ENCODE data around the gene SLC25A42. TPM values are rescaled to one million over a fixed set of nuclear protein-coding genes. Genes with fewer than 3 reads are reported as not detected.

Gene SLC25A42
- total RNA-seq, 1 donor from 2014 or later = 1.3 TPM

DNA sequence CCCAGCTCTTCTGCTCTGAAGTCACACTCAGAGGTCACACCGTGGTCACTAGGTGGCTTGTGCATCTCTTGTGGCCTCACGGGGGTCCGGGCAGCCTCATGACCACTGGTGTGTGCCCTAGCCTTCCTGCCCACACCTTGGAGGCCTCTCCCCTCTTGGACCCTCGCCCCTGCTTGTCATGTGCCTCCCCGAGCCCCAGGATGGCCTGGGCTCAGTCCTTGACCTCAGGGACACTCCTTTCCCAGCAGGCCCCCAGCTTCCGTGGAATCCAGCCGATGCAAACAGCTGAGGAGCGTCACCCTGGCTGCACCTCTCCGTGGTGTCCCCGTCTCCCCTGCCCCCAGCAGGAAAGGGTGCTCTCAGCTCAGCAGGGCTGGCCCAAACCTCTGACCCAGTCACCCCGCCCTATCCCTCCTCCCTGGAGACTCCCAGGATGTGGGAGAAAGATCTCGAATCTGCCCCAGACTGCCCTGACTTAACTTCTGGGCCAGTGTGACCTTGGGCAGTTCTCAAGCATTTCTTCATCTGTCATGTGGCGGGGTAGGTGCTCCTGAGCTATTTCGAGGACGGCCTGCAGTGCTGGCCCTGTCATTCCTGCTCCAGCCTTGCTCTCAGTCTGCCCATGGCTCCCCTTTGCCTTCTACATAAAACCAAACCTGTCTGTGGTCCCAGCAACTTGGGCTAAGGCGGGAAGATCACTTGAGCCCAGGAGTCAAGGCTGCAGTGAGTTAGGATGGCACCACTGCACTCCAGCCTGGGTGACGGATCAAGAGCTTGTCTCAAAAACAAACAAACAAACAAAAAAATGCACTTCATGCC, 4.6 kb upstream of the SLC25A42 start:
- no peaks in the 10 kb centered on the region for H3K27me3 ChIP-seq (ENCODE audit: control insufficient read depth, insufficient read depth, low read length)
- TF ChIP-seq, protein P1, sequence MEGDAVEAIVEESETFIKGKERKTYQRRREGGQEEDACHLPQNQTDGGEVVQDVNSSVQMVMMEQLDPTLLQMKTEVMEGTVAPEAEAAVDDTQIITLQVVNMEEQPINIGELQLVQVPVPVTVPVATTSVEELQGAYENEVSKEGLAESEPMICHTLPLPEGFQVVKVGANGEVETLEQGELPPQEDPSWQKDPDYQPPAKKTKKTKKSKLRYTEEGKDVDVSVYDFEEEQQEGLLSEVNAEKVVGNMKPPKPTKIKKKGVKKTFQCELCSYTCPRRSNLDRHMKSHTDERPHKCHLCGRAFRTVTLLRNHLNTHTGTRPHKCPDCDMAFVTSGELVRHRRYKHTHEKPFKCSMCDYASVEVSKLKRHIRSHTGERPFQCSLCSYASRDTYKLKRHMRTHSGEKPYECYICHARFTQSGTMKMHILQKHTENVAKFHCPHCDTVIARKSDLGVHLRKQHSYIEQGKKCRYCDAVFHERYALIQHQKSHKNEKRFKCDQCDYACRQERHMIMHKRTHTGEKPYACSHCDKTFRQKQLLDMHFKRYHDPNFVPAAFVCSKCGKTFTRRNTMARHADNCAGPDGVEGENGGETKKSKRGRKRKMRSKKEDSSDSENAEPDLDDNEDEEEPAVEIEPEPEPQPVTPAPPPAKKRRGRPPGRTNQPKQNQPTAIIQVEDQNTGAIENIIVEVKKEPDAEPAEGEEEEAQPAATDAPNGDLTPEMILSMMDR (IDR thresholded peaks at IDR 0.05; ENCODE audit: insufficient read depth, low read length, severe bottlenecking) = no peak
- DNase-seq (ENCODE audit: low read depth) = no peak
- H3K36me3 ChIP-seq (ENCODE audit: control insufficient read depth, insufficient read depth, low read length) = peaks cover 27% of the 10 kb centered on the region
- FAIRE-seq = no peak
- no peak overlapping the region for H3K4me3 ChIP-seq (ENCODE audit: low read depth, low read length)

DNA sequence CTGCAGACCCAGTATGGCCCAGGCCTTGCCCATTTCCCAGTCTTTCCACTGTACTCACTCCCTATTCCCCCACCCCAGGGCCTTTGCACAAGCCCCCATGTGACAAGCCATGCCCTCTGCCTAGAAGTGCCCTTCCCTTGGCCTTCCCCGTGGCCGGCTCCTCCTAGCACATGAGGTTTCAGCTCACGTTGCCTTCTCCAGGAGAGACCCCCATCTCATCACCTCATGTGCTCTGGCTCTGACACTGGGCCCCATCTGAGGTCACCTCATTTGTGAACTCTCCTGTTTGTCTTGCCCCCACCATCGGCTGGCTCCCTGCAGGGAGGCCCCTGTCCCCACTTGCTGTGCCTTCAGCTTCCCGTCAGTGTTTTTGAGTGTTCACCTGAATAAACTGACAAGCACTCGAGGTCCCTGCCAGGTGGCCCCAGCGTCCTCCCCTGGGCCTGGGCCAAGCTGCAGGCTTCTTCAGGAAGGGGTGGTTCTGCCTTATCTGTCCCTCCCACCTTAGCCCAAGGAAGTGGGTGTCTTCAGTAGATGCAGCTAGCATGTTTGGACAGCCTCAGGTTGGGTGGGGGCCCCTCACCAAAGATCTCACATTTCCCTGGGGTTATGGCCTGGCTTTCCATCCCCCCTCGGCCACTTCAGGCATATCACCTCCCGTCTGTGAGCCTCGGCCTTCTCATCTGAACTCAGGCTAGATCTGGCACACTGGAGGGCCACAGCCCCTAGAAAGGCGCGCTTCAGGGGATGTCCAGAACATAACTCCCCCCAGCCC, 3.8 kb upstream of the SLC25A42 start:
- DNase-seq (ENCODE audit: low read depth) (no peak), FAIRE-seq (no peak)
- Histone ChIP-seq H3K36me3 (ENCODE audit: control insufficient read depth, insufficient read depth, low read length) (peaks cover 19% of the 10 kb centered on the region), H3K27me3 (ENCODE audit: control insufficient read depth, insufficient read depth, low read length) (no peaks in the 10 kb centered on the region), H3K4me3 (ENCODE audit: low read depth, low read length) (no peak overlapping the region)
- TF ChIP-seq, protein P1 (IDR thresholded peaks at IDR 0.05; ENCODE audit: insufficient read depth, low read length, severe bottlenecking) = no peak

DNA sequence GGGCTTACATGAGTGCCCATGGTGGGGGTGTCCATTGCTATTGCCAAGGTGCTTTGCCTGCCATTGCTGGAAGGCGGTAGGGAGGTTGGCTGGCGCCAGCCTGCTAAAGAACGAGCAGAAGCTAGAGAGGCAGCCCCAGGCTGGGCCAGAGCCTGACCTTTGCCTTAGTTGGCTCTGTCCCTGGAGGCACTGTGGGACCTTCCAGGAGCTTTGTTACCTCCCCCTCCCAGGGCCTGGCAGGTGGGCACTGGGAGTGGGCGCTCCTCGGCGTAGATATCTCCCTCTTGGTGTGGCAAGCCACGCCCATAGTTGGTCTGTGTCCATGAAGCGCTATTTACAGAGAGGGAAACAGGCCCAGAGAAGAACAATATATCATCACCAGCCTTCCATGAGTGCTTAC, 2.3 kb upstream of the SLC25A42 start:
- no peak for FAIRE-seq
- TF ChIP-seq, protein P1 (IDR thresholded peaks at IDR 0.05; ENCODE audit: insufficient read depth, low read length, severe bottlenecking) = no peak
- Histone ChIP-seq H3K27me3 (ENCODE audit: control insufficient read depth, insufficient read depth, low read length) (no peaks in the 10 kb centered on the region), H3K4me3 (ENCODE audit: low read depth, low read length) (no peak overlapping the region), H3K36me3 (ENCODE audit: control insufficient read depth, insufficient read depth, low read length) (peaks cover 17% of the 10 kb centered on the region)
- DNase-seq (ENCODE audit: low read depth) = no peak

DNA sequence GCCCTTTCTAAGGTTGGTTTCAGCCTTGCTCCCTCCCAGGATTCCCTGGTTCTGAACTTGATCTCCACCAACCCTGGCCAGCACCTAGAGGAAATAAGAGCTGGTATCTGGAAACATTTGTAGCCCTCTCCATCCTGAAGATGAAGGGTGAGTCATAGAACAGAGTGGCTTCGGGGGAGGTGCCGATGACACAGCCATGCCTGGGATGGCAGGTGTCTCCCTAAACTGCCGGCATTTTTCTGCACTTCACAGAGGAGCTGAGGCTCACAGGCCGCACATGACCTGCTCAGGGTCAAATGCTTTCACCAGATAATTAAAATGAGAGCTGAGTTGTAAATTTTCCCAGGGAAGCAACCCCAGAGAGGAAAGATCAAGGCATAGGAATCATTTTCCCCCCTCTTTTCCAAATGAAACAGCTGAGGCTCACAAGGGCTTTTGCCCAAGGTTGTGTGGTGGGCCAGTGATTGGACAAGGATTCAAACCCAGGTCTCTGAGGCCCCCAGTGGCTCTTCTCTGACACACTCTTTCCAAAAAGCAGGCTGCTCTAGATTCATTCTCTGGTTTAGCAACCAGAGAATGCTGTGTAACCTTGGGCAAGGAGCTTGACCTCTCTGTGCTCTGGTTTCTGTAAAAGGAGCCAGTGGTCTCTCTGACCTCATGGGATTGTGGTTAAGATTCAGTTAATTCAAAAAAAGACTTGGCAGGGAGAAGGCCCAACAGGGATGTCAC, 1.2 kb upstream of the SLC25A42 start:
- TF ChIP-seq, protein P1 (IDR thresholded peaks at IDR 0.05; ENCODE audit: insufficient read depth, low read length, severe bottlenecking) = no peak
- DNase-seq (ENCODE audit: low read depth) = peak; percentile 49
- no peak for FAIRE-seq
- H3K36me3 ChIP-seq (ENCODE audit: control insufficient read depth, insufficient read depth, low read length) = peaks cover 8% of the 10 kb centered on the region
- H3K27me3 ChIP-seq (ENCODE audit: control insufficient read depth, insufficient read depth, low read length) = no peaks in the 10 kb centered on the region
- H3K4me3 ChIP-seq (ENCODE audit: low read depth, low read length) = peak overlapping the region; percentile 66

DNA sequence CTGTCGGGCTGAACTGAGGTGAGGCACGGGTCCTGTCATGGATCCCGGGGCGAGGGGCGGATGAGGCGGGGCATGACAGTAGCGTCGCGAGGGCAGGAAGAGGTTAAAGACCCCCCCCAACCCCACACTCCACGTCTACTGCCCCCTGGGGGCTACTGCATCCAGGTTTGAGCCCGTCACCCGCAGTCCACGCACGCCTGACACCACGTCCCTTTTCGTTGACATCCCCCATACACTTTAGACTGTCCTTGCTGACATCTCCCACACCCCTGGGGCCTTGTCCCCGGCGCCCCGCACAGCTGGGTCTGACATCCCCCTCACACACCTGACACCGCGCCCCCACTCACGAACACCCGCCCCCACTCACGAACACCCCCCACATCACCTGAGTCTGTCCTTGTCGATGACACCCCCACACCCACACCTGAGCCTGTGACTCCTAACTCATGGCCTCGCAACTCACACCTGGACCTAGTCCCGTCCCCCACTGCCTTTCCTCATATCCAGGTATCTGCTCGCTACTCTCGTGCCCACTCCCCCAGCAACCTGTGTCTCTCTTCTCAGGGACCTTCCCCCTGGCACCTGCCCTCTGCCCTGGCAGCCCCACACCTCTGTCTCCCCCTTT, 416 bp downstream of the SLC25A42 start:
- DNase-seq (ENCODE audit: low read depth) = no peak
- H3K4me3 ChIP-seq (ENCODE audit: low read depth, low read length) = peak overlapping the region; percentile 66
- FAIRE-seq = no peak
- TF ChIP-seq, protein P1 (IDR thresholded peaks at IDR 0.05; ENCODE audit: insufficient read depth, low read length, severe bottlenecking) = peak; percentile 32
- peaks cover 1% of the 10 kb centered on the region for H3K36me3 ChIP-seq (ENCODE audit: control insufficient read depth, insufficient read depth, low read length)
- no peaks in the 10 kb centered on the region for H3K27me3 ChIP-seq (ENCODE audit: control insufficient read depth, insufficient read depth, low read length)

All from bronchial epithelial cell (primary cell).